HG03521 (cell line): ENCODE measurements around the gene NNMT.

Source experiments
- ATAC-seq: cut with Tn5 transposase; IDR thresholded peaks from one replicate; pipeline ENCODE4 v1.9.1; 2021; ENCODE audit warnings: mild to moderate bottlenecking, moderate library complexity; ENCODE audit not compliant: unreplicated experiment

The NNMT gene

DNA sequence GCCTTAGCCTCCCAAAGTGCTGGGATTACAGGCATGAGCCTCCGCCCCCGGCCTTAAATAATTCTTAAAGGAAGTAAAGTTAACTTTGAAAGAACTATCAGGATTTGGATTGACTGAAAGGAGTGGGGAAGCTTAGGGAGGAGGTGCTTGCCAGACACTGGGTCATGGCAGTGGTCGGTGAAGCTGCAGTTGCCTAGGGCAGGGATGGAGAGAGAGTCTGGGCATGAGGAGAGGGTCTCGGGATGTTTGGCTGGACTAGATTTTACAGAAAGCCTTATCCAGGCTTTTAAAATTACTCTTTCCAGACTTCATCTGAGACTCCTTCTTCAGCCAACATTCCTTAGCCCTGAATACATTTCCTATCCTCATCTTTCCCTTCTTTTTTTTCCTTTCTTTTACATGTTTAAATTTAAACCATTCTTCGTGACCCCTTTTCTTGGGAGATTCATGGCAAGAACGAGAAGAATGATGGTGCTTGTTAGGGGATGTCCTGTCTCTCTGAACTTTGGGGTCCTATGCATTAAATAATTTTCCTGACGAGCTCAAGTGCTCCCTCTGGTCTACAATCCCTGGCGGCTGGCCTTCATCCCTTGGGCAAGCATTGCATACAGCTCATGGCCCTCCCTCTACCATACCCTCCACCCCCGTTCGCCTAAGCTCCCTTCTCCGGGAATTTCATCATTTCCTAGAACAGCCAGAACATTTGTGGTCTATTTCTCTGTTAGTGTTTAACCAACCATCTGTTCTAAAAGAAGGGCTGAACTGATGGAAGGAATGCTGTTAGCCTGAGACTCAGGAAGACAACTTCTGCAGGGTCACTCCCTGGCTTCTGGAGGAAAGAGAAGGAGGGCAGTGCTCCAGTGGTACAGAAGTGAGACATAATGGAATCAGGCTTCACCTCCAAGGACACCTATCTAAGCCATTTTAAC is at the start of gene NNMT:
NNMT (plus strand) TSS at position 724 of the 929 bp plus-strand sequence; CDS start at position 882, 158 bp downstream.
- no peak for ATAC-seq

DNA sequence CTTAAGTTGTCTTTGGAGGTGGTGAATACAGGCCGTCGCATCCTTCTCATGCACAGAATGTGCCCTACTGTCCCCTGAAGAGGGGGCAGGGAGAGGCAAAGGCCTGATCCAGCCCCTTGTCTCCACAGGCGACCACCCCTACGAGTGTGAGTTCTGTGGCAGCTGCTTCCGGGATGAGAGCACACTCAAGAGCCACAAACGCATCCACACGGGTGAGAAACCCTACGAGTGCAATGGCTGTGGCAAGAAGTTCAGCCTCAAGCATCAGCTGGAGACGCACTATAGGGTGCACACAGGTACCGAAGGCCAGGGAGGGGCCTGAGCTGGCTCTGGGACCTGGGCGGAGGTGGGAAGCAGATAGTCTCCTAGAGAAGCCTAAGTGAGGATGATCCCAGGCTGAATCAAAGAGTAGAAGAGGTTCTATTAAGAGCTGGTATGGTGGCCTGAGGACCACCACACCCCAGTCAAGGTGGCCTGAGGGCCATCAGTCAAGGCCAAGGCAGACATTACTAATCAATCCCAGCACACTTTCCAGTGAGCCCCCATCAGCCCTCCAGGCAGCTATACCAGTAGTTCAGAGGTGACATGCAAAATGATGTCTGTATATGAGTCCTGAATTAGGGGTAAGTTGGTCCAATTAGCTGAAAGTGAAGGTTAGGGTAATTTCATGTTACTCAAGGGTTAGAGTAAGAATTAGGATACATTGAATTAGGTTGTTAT is 49.0 kb upstream of the NNMT start:
- ATAC-seq: no peak

GRCh38 chr11:114250180-114250579 is 46.0 kb upstream of the NNMT start:
- ATAC-seq: no peak

GRCh38 chr11:114250993-114251814 is 45.0 kb upstream of the NNMT start:
- ATAC-seq: no peak

GRCh38 chr11:114251815-114252337 is 44.3 kb upstream of the NNMT start:
- no peak for ATAC-seq

- no peak for ATAC-seq
Measured at GRCh38 chr11:114252767-114253166, 43.4 kb upstream of the NNMT start.

- ATAC-seq: no peak
Measured at GRCh38 chr11:114253771-114254170, 42.4 kb upstream of the NNMT start.

- ATAC-seq: no peak
Measured at GRCh38 chr11:114254571-114255146, 41.5 kb upstream of the NNMT start.

DNA sequence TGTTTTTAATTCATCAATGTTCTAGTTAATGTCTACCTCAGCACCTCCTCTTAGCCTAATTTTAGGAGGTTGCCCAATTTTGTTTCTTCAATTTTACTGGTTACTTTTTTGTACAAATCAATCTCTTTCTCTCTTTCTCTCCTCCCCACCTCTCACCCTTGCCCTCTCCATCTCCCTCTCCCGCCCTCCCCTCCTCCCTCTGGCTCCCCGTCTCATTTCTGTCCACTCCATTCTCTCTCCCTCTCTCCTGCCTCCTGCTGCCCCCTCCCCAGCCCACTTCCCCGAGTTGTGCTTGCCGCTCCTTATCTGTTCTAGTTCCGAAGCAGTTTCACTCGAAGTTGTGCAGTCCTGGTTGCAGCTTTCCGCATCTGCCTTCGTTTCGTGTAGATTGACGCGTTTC is 40.9 kb upstream of the NNMT start:
- no peak for ATAC-seq

DNA sequence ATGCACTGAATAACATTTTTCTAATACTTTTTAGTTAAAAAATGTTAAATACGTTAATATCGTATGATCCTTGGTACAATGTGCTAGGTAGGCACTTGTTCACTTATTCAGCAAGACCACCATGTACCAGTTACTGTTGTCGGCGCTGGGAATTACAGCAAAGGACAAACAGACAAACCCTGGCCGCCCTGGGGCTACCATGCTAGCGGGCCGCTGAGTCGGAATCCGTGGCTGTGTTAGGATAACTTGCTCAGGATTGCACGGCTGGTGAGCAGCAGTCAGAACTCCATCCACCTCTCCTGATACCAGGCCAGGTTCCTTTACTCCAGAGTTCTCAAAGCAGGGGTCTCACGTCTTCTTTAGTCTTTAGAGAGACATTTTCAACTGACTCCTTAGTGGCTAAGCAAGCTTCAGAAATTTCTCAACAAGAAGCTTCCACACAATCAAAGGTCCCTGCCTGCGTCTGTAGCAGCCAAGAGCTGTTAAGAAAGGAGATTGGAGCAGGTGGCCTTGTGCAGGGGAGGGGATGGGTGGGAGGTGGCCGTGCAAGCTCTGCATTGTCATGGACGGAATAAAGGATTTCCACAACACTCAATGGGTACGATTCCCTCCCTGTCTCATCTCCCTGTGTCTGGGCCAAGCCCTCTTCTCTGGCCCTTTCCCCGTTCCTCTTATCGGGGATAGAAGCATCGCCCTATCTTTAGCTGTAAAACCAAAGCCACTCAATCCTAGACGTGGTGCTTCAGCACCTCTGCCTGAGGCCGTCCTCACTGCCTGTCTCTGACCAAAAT is 39.8 kb upstream of the NNMT start:
- no peak for ATAC-seq

GRCh38 chr11:114256967-114257286 is 39.3 kb upstream of the NNMT start:
- ATAC-seq: no peak

- no peak for ATAC-seq
Measured at GRCh38 chr11:114257621-114258558, 38.3 kb upstream of the NNMT start.

- no peak for ATAC-seq
Measured at GRCh38 chr11:114258696-114259095, 37.5 kb upstream of the NNMT start.

GRCh38 chr11:114259124-114259526 is 37.1 kb upstream of the NNMT start:
- no peak for ATAC-seq

DNA sequence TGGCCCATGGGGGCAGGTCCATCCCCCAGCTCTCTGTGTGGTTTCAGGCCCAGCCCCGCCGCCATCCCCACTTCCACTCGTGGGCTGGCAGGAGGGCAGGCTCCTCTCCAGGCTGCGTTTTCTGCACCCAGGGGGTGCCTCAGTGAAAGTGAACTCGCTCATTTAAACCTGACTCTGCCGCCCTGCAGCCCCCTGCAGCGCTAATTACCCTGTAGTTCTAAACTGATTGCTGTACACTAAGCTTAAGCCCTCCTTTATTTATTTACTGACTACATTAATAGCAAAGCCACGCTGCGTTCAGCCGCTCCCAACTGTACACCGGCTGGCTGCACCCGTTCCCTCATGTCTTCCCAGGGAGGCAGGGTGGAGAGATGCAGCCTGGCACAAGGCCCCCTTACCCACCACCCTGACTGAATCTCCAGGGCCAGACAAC is 36.6 kb upstream of the NNMT start:
- ATAC-seq: no peak

- ATAC-seq: no peak
Measured at GRCh38 chr11:114260077-114260476, 36.1 kb upstream of the NNMT start.

DNA sequence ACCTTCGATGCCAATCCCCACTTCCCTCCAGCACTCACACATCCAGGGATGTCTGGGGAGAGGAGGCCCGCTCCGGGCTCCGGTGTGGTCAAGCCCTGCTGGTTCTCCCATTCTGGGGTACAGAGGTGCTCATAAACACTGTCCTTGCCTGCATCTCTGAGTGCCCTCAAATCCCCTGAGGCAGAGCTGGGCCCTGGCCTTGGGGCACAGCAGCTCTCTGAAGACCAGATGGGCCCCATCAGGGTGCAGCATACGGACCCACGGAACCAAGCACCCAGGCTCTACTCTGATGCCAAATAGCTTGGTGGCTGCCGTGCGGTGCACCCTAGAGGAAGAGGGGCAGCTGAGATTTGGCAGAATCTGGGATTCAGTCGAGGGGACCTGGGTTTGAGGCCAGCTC is 35.7 kb upstream of the NNMT start:
- no peak for ATAC-seq

DNA sequence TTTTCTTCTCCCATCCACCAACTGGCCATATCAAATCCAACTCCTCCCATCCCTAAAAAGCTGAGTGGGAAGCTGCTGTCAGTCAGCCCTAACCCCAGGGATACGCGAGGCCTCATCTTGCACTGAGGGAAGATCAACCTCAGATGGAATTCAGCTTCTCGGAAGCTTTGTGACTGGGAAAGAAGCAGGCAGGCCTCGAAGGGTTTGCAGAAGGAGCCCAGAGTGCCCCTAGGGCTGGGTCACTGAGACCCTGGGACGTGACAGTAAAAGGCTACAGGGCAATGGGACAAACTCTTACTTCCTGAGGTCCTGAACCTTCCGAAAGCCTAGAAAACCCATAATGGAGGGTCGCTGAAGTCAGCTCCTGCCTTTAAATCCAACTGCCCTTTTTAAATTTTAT is 34.4 kb upstream of the NNMT start:
- no peak for ATAC-seq
